SK-N-MC (cell line): ENCODE data around the gene LLGL1.

Source experiments
- EZH2 ChIP-seq: fragments of 200-600 bp; sonication (generic); IDR thresholded peaks from one replicate; pipeline ENCODE4 v1.6.1; 2017; ENCODE audit warnings: antibody characterized with exemption
- FOXP2 ChIP-seq: optimal IDR thresholded peaks from 2 replicates; pipeline ENCODE3; 2011; ENCODE audit warnings: mild to moderate bottlenecking, moderate library complexity; ENCODE audit not compliant: insufficient read depth; ENCODE audit errors: extremely low read length, control extremely low read depth

GRCh38 chr17:18246109-18246725 lies 20.8 kb downstream of the LLGL1 start:
- TF ChIP-seq FOXP2 (no peak), EZH2 (no peak)
